H1 (cell line): ENCODE measurements around the gene LCN12. TPM values are rescaled to one million over a fixed set of nuclear protein-coding genes. Genes with fewer than 3 reads are reported as not detected.

ENCODE experiments used
- CTCF ChIA-PET: fragments of 300-600 bp; sonication (Branson Sonifier 250); formaldehyde crosslinking; loops from one replicate; lab custom pipeline; 2021; ENCODE audit not compliant: partially characterized antibody; lab: Charles Lee
- POLR2A ChIA-PET: fragments of 300-600 bp; sonication (Branson Sonifier 250); formaldehyde crosslinking; loops from one replicate; lab custom pipeline; 2021; ENCODE audit warnings: inconsistent platforms; ENCODE audit not compliant: partially characterized antibody; lab: Charles Lee
- DNase-seq, 2 experiments: peaks; one replicate each; pipeline versions ENCODE4 v3.0.0 to v3.0.0-alpha.2; 2010 to 2022; ENCODE audit warnings: low spot score in 2 of 2, low read depth in 1 of 2, mixed read lengths in 1 of 2
- FAIRE-seq: peaks from 2 replicates; lab custom pipeline; 2011; peaks lifted over from hg19 to GRCh38; lab: Jason Lieb, UNC
- H2AFZ ChIP-seq: 2 replicates; pipeline ENCODE4 v1.8.1; 2012; ENCODE audit warnings: low read length, inconsistent platforms
- H2AK5ac ChIP-seq: 2 replicates; pipeline ENCODE4 v1.6.1; 2013; ENCODE audit warnings: low read depth, low read length
- H2BK120ac ChIP-seq: replicated peaks from 2 replicates; pipeline ENCODE3; 2013; ENCODE audit warnings: low read depth, low read length, inconsistent platforms
- H2BK12ac ChIP-seq: 2 replicates; pipeline ENCODE4 v1.6.1; 2013; ENCODE audit warnings: low read depth, low read length
- H2BK15ac ChIP-seq: 2 replicates; pipeline ENCODE4 v1.6.1; 2013; ENCODE audit warnings: low read length
- H2BK20ac ChIP-seq: 2 replicates; pipeline ENCODE4 v1.6.1; 2013; ENCODE audit warnings: low read length
- H2BK5ac ChIP-seq: 2 replicates; pipeline ENCODE4 v1.6.1; 2013; ENCODE audit warnings: low read depth, low read length
- H3K14ac ChIP-seq: 2 replicates; pipeline ENCODE4 v1.6.1; 2013; ENCODE audit warnings: inconsistent platforms; ENCODE audit not compliant: insufficient read length
- H3K18ac ChIP-seq: 2 replicates; pipeline ENCODE4 v1.6.1; 2013; ENCODE audit warnings: low read length; ENCODE audit errors: extremely low read depth
- H3K23ac ChIP-seq: 2 replicates; pipeline ENCODE4 v1.6.1; 2013; ENCODE audit warnings: inconsistent platforms; ENCODE audit not compliant: insufficient read length
- H3K23me2 ChIP-seq: 2 replicates; pipeline ENCODE4 v1.6.1; 2013; ENCODE audit warnings: low read depth, low read length
- H3K27ac ChIP-seq: 2 replicates; pipeline ENCODE4 v1.6.1; 2011; ENCODE audit warnings: low read depth, low read length, inconsistent platforms
- H3K27me3 ChIP-seq, 4 experiments: replicated peaks in 1 of 4; 1 replicate in 1 of 4; 2 replicates in 3 of 4; pipeline versions ENCODE4 v1.6.1 to v1.8.1; 2011 to 2013; ENCODE audit warnings: low read length in 3 of 4, mild to moderate bottlenecking in 3 of 4, inconsistent platforms in 2 of 4, mixed read lengths in 2 of 4, moderate library complexity in 1 of 4; ENCODE audit not compliant: control insufficient read depth in 3 of 4, insufficient read depth in 3 of 4; ENCODE audit errors: extremely low read depth in 1 of 4
- H3K36me3 ChIP-seq, 4 experiments: 2 replicates each; pipeline versions ENCODE4 v1.6.1 to v1.8.1; 2011 to 2013; ENCODE audit warnings: mild to moderate bottlenecking in 4 of 4, low read length in 3 of 4, moderate library complexity in 2 of 4, control low read depth in 1 of 4, inconsistent platforms in 1 of 4; ENCODE audit not compliant: insufficient read depth in 4 of 4, control insufficient read depth in 2 of 4
- H3K4ac ChIP-seq: replicated peaks from 2 replicates; pipeline ENCODE3; 2013; ENCODE audit warnings: low read length, low read depth, mixed read lengths, inconsistent platforms; ENCODE audit not compliant: insufficient read length
- H3K4me1 ChIP-seq, 4 experiments: replicated peaks in 1 of 4; 1 replicate in 1 of 4; 2 replicates in 3 of 4; pipeline versions ENCODE4 v1.6.1 to v1.8.1; 2011 to 2013; ENCODE audit warnings: low read length in 3 of 4, inconsistent platforms in 2 of 4, mixed read lengths in 1 of 4; ENCODE audit not compliant: insufficient read depth in 4 of 4, control insufficient read depth in 3 of 4
- H3K4me2 ChIP-seq, 2 experiments: 2 replicates each; pipeline versions ENCODE4 v1.6.1 to v1.8.1; 2011 to 2013; ENCODE audit warnings: low read depth in 2 of 2, low read length in 2 of 2, control low read depth in 1 of 2, inconsistent platforms in 1 of 2, mild to moderate bottlenecking in 1 of 2; ENCODE audit not compliant: insufficient read depth in 1 of 2
- H3K4me3 ChIP-seq, 4 experiments: fragments of 200-600, 300-600 bp in 1 of 4; sonication (generic), shearing (Covaris generic), sonication (Bioruptor Twin) in 1 of 4; 2 replicates each; pipeline versions ENCODE4 v1.5.1 to v1.8.1; 2011 to 2016; ENCODE audit warnings: low read length in 4 of 4, low read depth in 3 of 4, control low read depth in 2 of 4, inconsistent platforms in 2 of 4, mild to moderate bottlenecking in 2 of 4, mixed read lengths in 1 of 4, moderate library complexity in 1 of 4; ENCODE audit not compliant: insufficient read depth in 2 of 4; ENCODE audit errors: extremely low read depth in 1 of 4
- H3K56ac ChIP-seq: replicated peaks from 2 replicates; pipeline ENCODE3; 2013; ENCODE audit warnings: low read depth, mild to moderate bottlenecking, mixed read lengths, low read length, inconsistent platforms; ENCODE audit not compliant: insufficient read length
- H3K79me1 ChIP-seq: 2 replicates; pipeline ENCODE4 v1.6.1; 2013; ENCODE audit warnings: low read depth, low read length, control low read depth
- H3K79me2 ChIP-seq, 2 experiments: 2 replicates each; pipeline versions ENCODE4 v1.6.1 to v1.8.1; 2012 to 2013; ENCODE audit warnings: low read length in 2 of 2, mild to moderate bottlenecking in 2 of 2, inconsistent platforms in 1 of 2; ENCODE audit not compliant: insufficient read depth in 2 of 2, control insufficient read depth in 1 of 2
- H3K9ac ChIP-seq, 4 experiments: replicated peaks in 1 of 4; 1 replicate in 1 of 4; 2 replicates in 3 of 4; pipeline versions ENCODE4 v1.6.1 to v1.8.1; 2011 to 2013; ENCODE audit warnings: low read depth in 3 of 4, low read length in 3 of 4, control low read depth in 2 of 4, mild to moderate bottlenecking in 2 of 4, moderate library complexity in 2 of 4, inconsistent platforms in 1 of 4; ENCODE audit errors: extremely low read depth in 1 of 4
- H3K9me3 ChIP-seq, 2 experiments: 2 replicates each; pipeline versions ENCODE4 v1.6.1 to v1.8.1; 2012 to 2013; ENCODE audit warnings: mild to moderate bottlenecking in 2 of 2, moderate library complexity in 2 of 2, control low read depth in 1 of 2, inconsistent platforms in 1 of 2, low read depth in 1 of 2, low read length in 1 of 2, mixed read lengths in 1 of 2; ENCODE audit not compliant: insufficient read depth in 2 of 2
- H4K20me1 ChIP-seq, 2 experiments: replicated peaks in 1 of 2; 2 replicates each; pipeline versions ENCODE3 to v1.8.1; 2011 to 2013; ENCODE audit warnings: inconsistent platforms in 2 of 2, low read length in 2 of 2, mild to moderate bottlenecking in 1 of 2; ENCODE audit not compliant: insufficient read depth in 2 of 2, control insufficient read depth in 1 of 2
- H4K5ac ChIP-seq: 2 replicates; pipeline ENCODE4 v1.6.1; 2013; ENCODE audit warnings: low read length, low read depth, mixed read lengths, inconsistent platforms; ENCODE audit not compliant: insufficient read length
- H4K8ac ChIP-seq: 2 replicates; pipeline ENCODE4 v1.8.0; 2013; ENCODE audit warnings: mild to moderate bottlenecking, moderate library complexity, low read length, inconsistent platforms; ENCODE audit not compliant: insufficient read depth; ENCODE audit errors: extremely low read depth
- H4K91ac ChIP-seq: replicated peaks from 2 replicates; pipeline ENCODE3; 2013; ENCODE audit warnings: low read length, mixed read lengths, inconsistent platforms; ENCODE audit not compliant: insufficient read length
- CEBPB ChIP-seq: IDR thresholded peaks from 2 replicates; pipeline ENCODE4 v1.6.1; 2012; ENCODE audit warnings: low read depth, low read length
- CHD2 ChIP-seq: IDR thresholded peaks from 2 replicates; pipeline ENCODE4 v1.6.1; 2012; ENCODE audit warnings: low read length, improper control_type of control experiment
- CTCF ChIP-seq, 3 experiments: IDR thresholded peaks; 1 replicate in 2 of 3; 2 replicates in 1 of 3; pipeline versions ENCODE4 v1.5.1 to v1.6.1; 2011; ENCODE audit warnings: low read length in 3 of 3, mild to moderate bottlenecking in 3 of 3, inconsistent platforms in 2 of 3, low read depth in 1 of 3, moderate library complexity in 1 of 3; ENCODE audit not compliant: insufficient read depth in 1 of 3; ENCODE audit errors: control extremely low read depth in 1 of 3
- EP300 ChIP-seq, 2 experiments: IDR thresholded peaks; 1 replicate in 1 of 2; 2 replicates in 1 of 2; pipeline ENCODE4 v1.6.1; 2011 to 2012; ENCODE audit warnings: low read depth in 2 of 2, low read length in 2 of 2, mild to moderate bottlenecking in 2 of 2, borderline replicate concordance in 1 of 2, inconsistent platforms in 1 of 2, moderate library complexity in 1 of 2
- JUN ChIP-seq: IDR thresholded peaks from 2 replicates; pipeline ENCODE4 v1.6.1; 2011; ENCODE audit warnings: low read depth, mild to moderate bottlenecking, improper control_type of control experiment, low read length
- POLR2A ChIP-seq, 2 experiments: IDR thresholded peaks; 1 replicate in 1 of 2; 2 replicates in 1 of 2; pipeline ENCODE4 v1.6.1; 2011; ENCODE audit warnings: low read depth in 2 of 2, low read length in 2 of 2, mild to moderate bottlenecking in 2 of 2; ENCODE audit errors: control extremely low read depth in 1 of 2
- RAD21 ChIP-seq, 2 experiments: IDR thresholded peaks in 1 of 2; conservative IDR thresholded peaks in 1 of 2; 2 replicates each; pipeline ENCODE4 v1.6.1; 2011; ENCODE audit warnings: low read depth in 2 of 2, low read length in 2 of 2, improper control_type of control experiment in 1 of 2, inconsistent platforms in 1 of 2, mild to moderate bottlenecking in 1 of 2, moderate library complexity in 1 of 2
- USF2 ChIP-seq: IDR thresholded peaks from 2 replicates; pipeline ENCODE4 v1.6.1; 2011; ENCODE audit warnings: low read length, improper control_type of control experiment
- YY1 ChIP-seq: IDR thresholded peaks from 2 replicates; pipeline ENCODE4 v1.6.1; 2011; ENCODE audit warnings: low read depth, mild to moderate bottlenecking, low read length
- WGBS, 2 experiments: shearing (Covaris generic) in 1 of 2; methylation state at CpG; one replicate each; pipeline versions ENCODE4 v1.1.6 to v1.1.7; 2013 to 2015; ENCODE audit warnings: low lambda C conversion rate in 2 of 2, mixed read lengths in 2 of 2, inconsistent platforms in 1 of 2, low coverage in 1 of 2, missing lambda C conversion rate in 1 of 2; ENCODE audit not compliant: insufficient replicate concordance in 2 of 2, insufficient coverage in 1 of 2, insufficient read length in 1 of 2; ENCODE audit errors: extremely low coverage in 1 of 2, missing lambda C conversion rate in 1 of 2; 5-methylcytosine and 5-hydroxymethylcytosine counted together
- polyA plus RNA-seq, 7 experiments: library from polyadenylated mRNA; depleted of rRNA in 3 of 7; stranded (reverse) in 5 of 7; unstranded in 2 of 7; fragments of >200 nt in 5 of 7; fragments of 200-250 nt in 2 of 7; gene quantifications; 1 replicate in 5 of 7; 2 replicates in 1 of 7; 4 replicates in 1 of 7; pipeline versions ENCODE4 v1.2.1 to v1.2.3, GENCODE V29; 2011 to 2013; ENCODE audit warnings: missing spikeins in 2 of 7, mixed read lengths in 2 of 7
- total RNA-seq: library from RNA; stranded (reverse); fragmentation: NEBNext Ultra II Directional; extraction: Animal tissue kit (Norgen Biotek cat#: 25700); gene quantifications from 2 replicates; pipeline ENCODE4 v1.2.1, GENCODE V29; 2021

Gene LCN12
- total and polyA plus RNA-seq, 2 of the 8 experiments (the other 6 are each of a cell fraction or from before 2014, with no cell fraction given) = 1.1 to 1.7 TPM

GRCh38 chr9:136975644-136976043 is 23.6 kb downstream of the LCN12 start:
- Histone ChIP-seq H4K91ac (peak overlapping the region; percentile 40), H2AFZ (no peak overlapping the region), H3K27ac (no peak overlapping the region), H3K27me3 (peaks cover 0 to 5% (median 2%) of the 10 kb centered on the region in 4 experiments; a peak in 2 of 7 replicates), H3K4me2 (no peak overlapping the region), H3K4ac (no peak overlapping the region), H2BK20ac (no peak overlapping the region), H2AK5ac (no peak overlapping the region), H4K20me1 (peaks cover 0 to 2% of the 10 kb centered on the region in 2 experiments), H2BK5ac (no peak overlapping the region), H3K36me3 (no peaks in the 10 kb centered on the region), H4K8ac (no peak overlapping the region; the same call in 1 of the 2 replicates), H2BK12ac (no peak overlapping the region), H3K56ac (peak overlapping the region; percentile 46), H2BK15ac (peak overlapping the region; percentile 3; the same call in 1 of the 2 replicates), H3K79me2 (no peaks in the 10 kb centered on the region), H3K18ac (no peak overlapping the region), H3K4me1 (peaks cover 0 to 12% (median 5%) of the 10 kb centered on the region in 4 experiments; a peak in 5 of 7 replicates), H3K23ac (no peak overlapping the region), H3K79me1 (no peaks in the 10 kb centered on the region), H3K23me2 (peaks cover 8% of the 10 kb centered on the region; the same call in 1 of the 2 replicates), H3K14ac (no peak overlapping the region), H3K4me3 (no peak overlapping the region), H3K9me3 (no peaks in the 10 kb centered on the region), H2BK120ac (no peak overlapping the region), H3K9ac (no peak overlapping the region), H4K5ac (no peak overlapping the region)
- CTCF ChIA-PET = interaction anchor here (0.5 to 5.6 kb wide), 28 partner anchors 9 to 836 kb away, joined by 3 to 45 read pairs (median 5); partner anchors contain the start of genes ABCA2, AJM1, CLIC3 and LCN12
- FAIRE-seq = no peak
- POLR2A ChIA-PET = interaction anchor here (0.7 to 2.8 kb wide), 4 partner anchors 10 to 216 kb away, joined by 3 to 10 read pairs (median 4); partner anchors contain the start of genes CLIC3 and PAXX
- DNase-seq = peak in 1 of 2 experiments; percentile 90
- 82% methylated on average over 14 of the region's 14 CpGs; no CpG with 5 or more reads in 1 of the 2 experiments for WGBS, 2 experiments
- no peak for TF ChIP-seq CEBPB
- TF ChIP-seq EP300 (IDR thresholded peaks at IDR 0.05; ENCODE audit: borderline replicate concordance in 1 of 2, low read depth in 2 of 2, low read length in 2 of 2) = no peak
- TF ChIP-seq CHD2 = no peak
- TF ChIP-seq USF2 = 0 out of 2 replicates have a peak, but pooled peaks have one; percentile 35
- TF ChIP-seq YY1 = peak; percentile 15; the same call in 1 of the 2 replicates
- no peak for TF ChIP-seq POLR2A (IDR thresholded peaks at IDR 0.05; ENCODE audit: control extremely low read depth in 1 of 2, low read depth in 2 of 2, low read length in 2 of 2)
- TF ChIP-seq CTCF (IDR thresholded peaks at IDR 0.05; ENCODE audit: control extremely low read depth in 1 of 3, insufficient read depth in 1 of 3, low read depth in 1 of 3, low read length in 3 of 3) = peak in 2 of 3 experiments; percentile 79 to 84; a peak in 3 of 4 replicates
- TF ChIP-seq JUN = no peak
- TF ChIP-seq RAD21 (IDR thresholded peaks at IDR 0.05 in 1 of 2, conservative IDR thresholded peaks at IDR 0.05 in 1 of 2; ENCODE audit: low read depth in 2 of 2, low read length in 2 of 2) = peak; percentile 65 to 83
